Measurements from ENCODE around the gene PTPN11.

DNA sequence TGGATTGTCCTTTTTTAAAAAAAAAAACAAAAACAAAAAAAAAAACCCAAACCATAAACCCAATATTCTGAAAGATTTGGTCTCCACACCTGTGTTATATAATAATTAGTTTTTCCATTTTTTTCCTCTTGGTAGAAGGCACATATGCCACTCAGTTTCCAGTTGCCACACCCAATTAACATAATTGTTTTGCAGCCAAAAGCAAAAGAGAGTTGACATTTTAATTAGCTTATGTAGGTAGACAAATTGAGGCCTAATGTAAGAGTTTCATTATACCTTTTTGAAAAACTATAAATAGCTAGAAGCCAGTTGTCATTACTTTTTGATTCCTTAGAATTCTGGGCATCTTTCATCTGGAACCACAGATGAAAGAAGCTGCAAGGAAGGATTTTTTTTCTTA is 21.0 kb downstream of the PTPN11 start:
- TF ChIP-seq, protein P1, sequence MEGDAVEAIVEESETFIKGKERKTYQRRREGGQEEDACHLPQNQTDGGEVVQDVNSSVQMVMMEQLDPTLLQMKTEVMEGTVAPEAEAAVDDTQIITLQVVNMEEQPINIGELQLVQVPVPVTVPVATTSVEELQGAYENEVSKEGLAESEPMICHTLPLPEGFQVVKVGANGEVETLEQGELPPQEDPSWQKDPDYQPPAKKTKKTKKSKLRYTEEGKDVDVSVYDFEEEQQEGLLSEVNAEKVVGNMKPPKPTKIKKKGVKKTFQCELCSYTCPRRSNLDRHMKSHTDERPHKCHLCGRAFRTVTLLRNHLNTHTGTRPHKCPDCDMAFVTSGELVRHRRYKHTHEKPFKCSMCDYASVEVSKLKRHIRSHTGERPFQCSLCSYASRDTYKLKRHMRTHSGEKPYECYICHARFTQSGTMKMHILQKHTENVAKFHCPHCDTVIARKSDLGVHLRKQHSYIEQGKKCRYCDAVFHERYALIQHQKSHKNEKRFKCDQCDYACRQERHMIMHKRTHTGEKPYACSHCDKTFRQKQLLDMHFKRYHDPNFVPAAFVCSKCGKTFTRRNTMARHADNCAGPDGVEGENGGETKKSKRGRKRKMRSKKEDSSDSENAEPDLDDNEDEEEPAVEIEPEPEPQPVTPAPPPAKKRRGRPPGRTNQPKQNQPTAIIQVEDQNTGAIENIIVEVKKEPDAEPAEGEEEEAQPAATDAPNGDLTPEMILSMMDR (IDR thresholded peaks at IDR 0.05 in 2 of 3, conservative IDR thresholded peaks at IDR 0.05 in 1 of 3; ENCODE audit: borderline replicate concordance in 1 of 3, insufficient read depth in 1 of 3, low read depth in 2 of 3, low read length in 2 of 3) = no peak
- TF ChIP-seq, protein P2, sequence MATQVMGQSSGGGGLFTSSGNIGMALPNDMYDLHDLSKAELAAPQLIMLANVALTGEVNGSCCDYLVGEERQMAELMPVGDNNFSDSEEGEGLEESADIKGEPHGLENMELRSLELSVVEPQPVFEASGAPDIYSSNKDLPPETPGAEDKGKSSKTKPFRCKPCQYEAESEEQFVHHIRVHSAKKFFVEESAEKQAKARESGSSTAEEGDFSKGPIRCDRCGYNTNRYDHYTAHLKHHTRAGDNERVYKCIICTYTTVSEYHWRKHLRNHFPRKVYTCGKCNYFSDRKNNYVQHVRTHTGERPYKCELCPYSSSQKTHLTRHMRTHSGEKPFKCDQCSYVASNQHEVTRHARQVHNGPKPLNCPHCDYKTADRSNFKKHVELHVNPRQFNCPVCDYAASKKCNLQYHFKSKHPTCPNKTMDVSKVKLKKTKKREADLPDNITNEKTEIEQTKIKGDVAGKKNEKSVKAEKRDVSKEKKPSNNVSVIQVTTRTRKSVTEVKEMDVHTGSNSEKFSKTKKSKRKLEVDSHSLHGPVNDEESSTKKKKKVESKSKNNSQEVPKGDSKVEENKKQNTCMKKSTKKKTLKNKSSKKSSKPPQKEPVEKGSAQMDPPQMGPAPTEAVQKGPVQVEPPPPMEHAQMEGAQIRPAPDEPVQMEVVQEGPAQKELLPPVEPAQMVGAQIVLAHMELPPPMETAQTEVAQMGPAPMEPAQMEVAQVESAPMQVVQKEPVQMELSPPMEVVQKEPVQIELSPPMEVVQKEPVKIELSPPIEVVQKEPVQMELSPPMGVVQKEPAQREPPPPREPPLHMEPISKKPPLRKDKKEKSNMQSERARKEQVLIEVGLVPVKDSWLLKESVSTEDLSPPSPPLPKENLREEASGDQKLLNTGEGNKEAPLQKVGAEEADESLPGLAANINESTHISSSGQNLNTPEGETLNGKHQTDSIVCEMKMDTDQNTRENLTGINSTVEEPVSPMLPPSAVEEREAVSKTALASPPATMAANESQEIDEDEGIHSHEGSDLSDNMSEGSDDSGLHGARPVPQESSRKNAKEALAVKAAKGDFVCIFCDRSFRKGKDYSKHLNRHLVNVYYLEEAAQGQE (IDR thresholded peaks at IDR 0.05; ENCODE audit: low read depth) = no peak
- TF ChIP-seq EGR1 (IDR thresholded peaks at IDR 0.05; ENCODE audit: low read depth) = no peak
- no peak for TF ChIP-seq CBX3 (IDR thresholded peaks at IDR 0.05; ENCODE audit: low read depth)
- TF ChIP-seq POLR2A (IDR thresholded peaks at IDR 0.05; ENCODE audit: borderline replicate concordance, extremely low read depth, insufficient read depth, insufficient read length) = no peak
- no peak for TF ChIP-seq SP1 (IDR thresholded peaks at IDR 0.05; ENCODE audit: low read depth)

Measured in HCT116 (cell line).